Stimulated activated naive CD4-positive, alpha-beta T cell treated with Interleukin-2 at 50 U/mL for 16 hours (primary cell): ENCODE data around the gene OAS3.

ENCODE experiments used
- DNase-seq: peaks from one replicate; lab custom pipeline; 2025; lab: John Stamatoyannopoulos, UW

Gene OAS3

GRCh38 chr12:112961536-112961935, 23.3 kb downstream of the OAS3 start:
- DNase-seq, result no peak

- DNase-seq, result no peak
Observed at GRCh38 chr12:112962561-112962960, 24.3 kb downstream of the OAS3 start.

GRCh38 chr12:112963227-112963861, 25.1 kb downstream of the OAS3 start:
- no peak for DNase-seq

DNA sequence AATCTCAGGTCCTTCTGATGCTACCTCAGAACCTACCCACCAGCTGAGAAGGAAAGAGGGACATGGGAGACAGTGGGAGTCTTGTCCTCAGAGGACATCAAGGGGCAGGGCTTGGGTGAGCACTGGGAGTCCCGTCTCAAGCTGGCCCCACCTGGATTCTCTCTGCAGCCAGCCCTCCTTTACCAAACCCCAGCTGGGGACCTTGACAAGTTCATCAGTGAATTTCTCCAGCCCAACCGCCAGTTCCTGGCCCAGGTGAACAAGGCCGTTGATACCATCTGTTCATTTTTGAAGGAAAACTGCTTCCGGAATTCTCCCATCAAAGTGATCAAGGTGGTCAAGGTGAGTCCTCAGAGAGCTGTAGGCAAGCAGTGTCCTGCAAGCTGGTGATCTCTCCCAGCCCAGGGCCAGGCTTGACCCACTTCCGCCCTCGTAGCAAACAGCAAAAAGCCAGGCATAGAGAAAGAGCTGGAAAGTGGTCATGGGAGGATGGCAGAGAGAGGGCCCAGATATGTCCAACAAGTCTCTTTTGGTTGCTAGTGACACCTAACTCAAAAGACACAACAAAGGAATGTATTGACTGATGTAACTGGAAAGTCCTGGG, 25.9 kb downstream of the OAS3 start:
- DNase-seq, result no peak

- DNase-seq, result no peak
Observed at GRCh38 chr12:112964915-112965314, 26.6 kb downstream of the OAS3 start.

- no peak for DNase-seq
Observed at GRCh38 chr12:112965643-112966042, 27.4 kb downstream of the OAS3 start.

- no peak for DNase-seq
Observed at GRCh38 chr12:112967306-112967705, 29.0 kb downstream of the OAS3 start.

GRCh38 chr12:112967858-112968257, 29.6 kb downstream of the OAS3 start:
- DNase-seq, result no peak

GRCh38 chr12:112969547-112970306, 31.5 kb downstream of the OAS3 start:
- no peak for DNase-seq

- no peak for DNase-seq
Observed at GRCh38 chr12:112970391-112970790, 32.1 kb downstream of the OAS3 start.

DNA sequence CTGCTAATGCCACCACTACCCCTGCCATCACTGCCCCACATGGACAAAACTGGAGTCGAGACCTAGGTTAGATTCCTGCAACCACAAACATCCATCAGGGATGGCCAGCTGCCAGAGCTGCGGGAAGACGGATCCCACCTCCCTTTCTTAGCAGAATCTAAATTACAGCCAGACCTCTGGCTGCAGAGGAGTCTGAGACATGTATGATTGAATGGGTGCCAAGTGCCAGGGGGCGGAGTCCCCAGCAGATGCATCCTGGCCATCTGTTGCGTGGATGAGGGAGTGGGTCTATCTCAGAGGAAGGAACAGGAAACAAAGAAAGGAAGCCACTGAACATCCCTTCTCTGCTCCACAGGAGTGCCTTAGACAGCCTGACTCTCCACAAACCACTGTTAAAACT, 33.0 kb downstream of the OAS3 start:
- DNase-seq, result no peak

GRCh38 chr12:112973011-112973735, 34.9 kb downstream of the OAS3 start:
- no peak for DNase-seq

DNA sequence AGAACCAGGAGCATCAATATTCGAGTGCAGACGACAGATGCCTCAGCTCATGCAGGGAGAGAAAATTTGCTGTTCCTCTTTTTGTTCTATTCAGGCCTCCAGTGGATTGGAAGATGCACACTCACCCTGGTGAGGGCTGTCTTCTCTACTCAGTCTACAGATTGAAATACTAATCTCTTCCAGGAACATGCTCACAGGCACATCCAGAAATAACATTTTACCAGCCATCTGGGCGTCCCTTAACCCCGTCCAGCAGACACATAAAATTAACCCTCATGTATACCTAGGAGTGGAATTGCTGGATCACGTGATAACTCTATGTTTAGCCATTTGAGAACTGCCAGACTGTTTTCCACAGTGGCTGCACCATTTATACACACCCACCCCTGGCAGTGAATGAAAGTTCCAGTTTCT, 35.6 kb downstream of the OAS3 start:
- no peak for DNase-seq

DNA sequence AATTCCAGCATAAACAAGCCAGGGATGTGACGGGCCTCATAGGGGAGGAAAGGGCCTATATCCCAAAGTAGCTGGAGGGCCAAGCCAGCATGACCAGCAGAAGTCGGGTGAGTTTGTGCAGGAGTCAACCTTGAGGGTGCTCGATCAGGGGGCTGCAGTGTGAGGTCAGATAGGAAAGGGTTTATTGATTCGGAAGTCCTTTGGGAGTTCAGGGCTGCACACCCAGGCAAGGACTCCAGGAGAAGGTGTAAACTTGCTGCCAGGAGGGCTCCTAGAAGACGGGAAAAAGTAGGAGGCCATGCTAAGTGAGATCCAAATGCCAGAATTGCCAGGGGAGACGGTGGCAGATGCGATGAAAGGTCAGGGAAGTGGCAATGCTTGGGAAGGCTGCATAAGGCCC, 36.6 kb downstream of the OAS3 start:
- DNase-seq, result no peak

- DNase-seq, result no peak
Observed at GRCh38 chr12:112977139-112977538, 38.9 kb downstream of the OAS3 start.

DNA sequence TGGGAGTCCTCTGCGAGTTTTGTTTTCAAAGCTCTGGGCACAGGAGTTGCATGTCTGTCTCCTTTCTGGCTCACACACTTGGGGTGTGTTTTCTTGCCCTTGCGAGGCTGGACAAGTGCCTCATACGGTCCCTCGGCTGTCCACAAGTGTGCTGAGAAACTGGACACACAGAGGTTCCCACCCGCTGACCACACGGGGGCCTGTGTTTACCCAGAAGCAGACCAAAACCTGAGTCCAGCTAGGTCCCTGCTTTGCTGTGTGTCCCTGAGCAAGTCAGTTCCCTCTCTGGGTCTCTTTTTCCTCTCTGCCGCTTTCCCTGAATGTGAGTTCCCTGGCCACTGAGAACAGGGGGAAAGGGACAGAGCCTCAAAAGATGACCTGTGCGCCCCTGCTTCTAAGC, 39.4 kb downstream of the OAS3 start:
- DNase-seq, result no peak

- peak; percentile 80 for DNase-seq
Observed at GRCh38 chr12:112978163-112979040, 40.1 kb downstream of the OAS3 start, which contains the start of gene OAS2. Gene OAS2, plus strand, starts transcription at chr12:112978519. Its CDS starts 90 bp downstream, at chr12:112978609.

DNA sequence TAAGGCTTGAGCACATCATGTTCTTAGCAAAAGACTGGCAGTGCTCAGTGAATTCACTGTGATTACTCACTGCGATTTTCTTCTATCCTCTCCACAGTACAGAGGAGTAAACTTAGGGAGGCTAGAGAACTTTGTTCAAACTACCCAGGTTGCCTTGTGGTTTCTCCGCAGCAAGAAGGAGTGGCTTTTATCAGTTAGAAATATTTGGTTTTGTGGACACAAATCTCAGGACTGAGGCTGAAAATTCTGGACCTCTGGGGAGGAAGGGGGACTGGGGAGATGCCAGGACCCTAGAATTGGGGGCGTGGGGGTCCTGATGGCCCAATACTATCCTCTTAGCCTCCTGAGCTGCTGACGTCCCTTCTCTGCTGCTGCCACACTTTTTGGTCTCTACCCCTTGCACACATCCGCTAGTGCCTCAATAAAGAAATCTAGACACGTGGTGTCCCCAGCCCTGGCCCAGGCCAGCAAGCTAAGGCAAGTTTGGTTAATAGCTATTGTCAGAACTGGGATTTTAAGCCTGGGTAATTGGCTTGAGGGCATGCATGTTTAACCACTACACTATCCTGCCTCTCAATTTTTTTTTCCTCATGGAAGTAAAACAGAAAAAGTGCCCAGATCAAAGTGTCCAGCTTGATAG, 40.9 kb downstream of the OAS3 start:
- peak; percentile 18 for DNase-seq

DNA sequence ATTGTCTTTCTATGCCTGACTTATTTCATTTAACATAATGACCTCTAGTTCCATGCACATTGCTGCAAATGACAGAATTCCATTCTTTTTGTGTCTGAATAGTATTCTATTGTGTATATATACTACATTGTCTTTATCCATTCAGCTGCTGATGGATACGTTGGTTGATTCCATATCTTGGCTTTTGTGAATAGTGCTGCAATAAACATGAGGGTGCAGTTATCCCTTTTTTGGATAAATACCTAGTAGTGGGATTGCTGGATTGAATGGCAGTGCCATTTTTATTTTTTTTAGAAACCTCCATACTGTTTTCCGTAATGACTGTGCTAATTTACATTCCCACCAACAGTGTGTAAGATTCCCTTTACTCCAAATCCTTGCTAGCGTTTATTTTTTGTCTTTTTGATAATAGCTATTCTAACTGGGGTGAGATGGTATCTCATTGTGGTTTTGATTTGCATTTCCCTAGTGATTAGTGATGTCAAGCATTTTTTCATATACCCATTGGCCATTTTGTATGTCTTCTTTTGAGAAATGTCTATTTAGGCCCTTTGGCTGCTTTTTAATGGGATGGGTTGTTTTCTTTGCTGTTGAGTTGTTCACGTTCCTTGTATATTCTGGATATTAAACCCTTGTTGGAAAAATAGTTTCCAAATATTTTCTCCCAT, 42.4 kb downstream of the OAS3 start:
- DNase-seq, result no peak

GRCh38 chr12:112985642-112986290, 47.5 kb downstream of the OAS3 start:
- DNase-seq, result no peak
